Neuronal stem cell (in vitro differentiated cells): ENCODE measurements around the gene VSIG10L2.

Source experiments
- DNase-seq: peaks from one replicate; pipeline ENCODE4 v3.0.0-alpha.2; 2013; ENCODE audit warnings: low spot score
- H2AFZ ChIP-seq: one replicate; pipeline ENCODE4 v1.6.1; 2013; ENCODE audit warnings: mild to moderate bottlenecking, low read length, inconsistent platforms
- H2AK5ac ChIP-seq: 2 replicates; pipeline ENCODE4 v1.6.1; 2013; ENCODE audit warnings: low read depth, mild to moderate bottlenecking, inconsistent platforms, low read length, moderate library complexity, mixed read lengths
- H2BK120ac ChIP-seq: 2 replicates; pipeline ENCODE4 v1.6.1; 2013; ENCODE audit warnings: low read depth, mild to moderate bottlenecking, inconsistent platforms, low read length, moderate library complexity, mixed read lengths
- H2BK12ac ChIP-seq: one replicate; pipeline ENCODE4 v1.6.1; 2013; ENCODE audit warnings: low read length, inconsistent platforms
- H2BK15ac ChIP-seq: 2 replicates; pipeline ENCODE4 v1.6.1; 2013; ENCODE audit warnings: mild to moderate bottlenecking, low read length, inconsistent platforms, mixed read lengths
- H2BK5ac ChIP-seq: one replicate; pipeline ENCODE4 v1.6.1; 2013; ENCODE audit warnings: inconsistent platforms, mild to moderate bottlenecking, low read length, moderate library complexity
- H3K14ac ChIP-seq: one replicate; pipeline ENCODE4 v1.6.1; 2013; ENCODE audit warnings: low read length, inconsistent platforms
- H3K18ac ChIP-seq: 2 replicates; pipeline ENCODE4 v1.6.1; 2013; ENCODE audit warnings: low read length, inconsistent platforms
- H3K23ac ChIP-seq: 2 replicates; pipeline ENCODE4 v1.6.1; 2013; ENCODE audit warnings: low read depth, mild to moderate bottlenecking, mixed read lengths, low read length, inconsistent platforms; ENCODE audit not compliant: poor library complexity
- H3K27ac ChIP-seq: replicated peaks from 3 replicates; pipeline ENCODE4 v1.5.1; 2013; ENCODE audit warnings: low read length, inconsistent platforms
- H3K27me3 ChIP-seq, 3 experiments: 2 replicates each; pipeline ENCODE4 v1.6.1; 2013; ENCODE audit warnings: low read length in 3 of 3, mild to moderate bottlenecking in 2 of 3, inconsistent platforms in 1 of 3, low read depth in 1 of 3, mixed read lengths in 1 of 3, moderate library complexity in 1 of 3; ENCODE audit not compliant: control insufficient read depth in 3 of 3, insufficient read depth in 3 of 3
- H3K36me3 ChIP-seq, 2 donors: replicated peaks in 1 of 2; 2 replicates each; pipeline ENCODE4 v1.6.1; 2013; ENCODE audit warnings: low read length in 2 of 2; ENCODE audit not compliant: control insufficient read depth in 2 of 2, insufficient read depth in 2 of 2
- H3K4ac ChIP-seq: 2 replicates; pipeline ENCODE4 v1.6.1; 2013; ENCODE audit warnings: inconsistent platforms, mild to moderate bottlenecking, low read length, moderate library complexity
- H3K4me1 ChIP-seq, 2 donors: 1 replicate in 1 of 2; 2 replicates in 1 of 2; pipeline ENCODE4 v1.6.1; 2013; ENCODE audit warnings: low read length in 2 of 2, low read depth in 1 of 2; ENCODE audit not compliant: control insufficient read depth in 2 of 2, insufficient read depth in 1 of 2
- H3K4me2 ChIP-seq: one replicate; pipeline ENCODE4 v1.6.1; 2013; ENCODE audit warnings: mild to moderate bottlenecking, low read length, inconsistent platforms; ENCODE audit not compliant: insufficient read depth, poor library complexity, severe bottlenecking
- H3K4me3 ChIP-seq, 2 donors: 2 replicates each; pipeline ENCODE4 v1.5.1; 2013; ENCODE audit warnings: low read length in 2 of 2, mild to moderate bottlenecking in 2 of 2, inconsistent platforms in 1 of 2, moderate library complexity in 1 of 2
- H3K79me1 ChIP-seq: one replicate; pipeline ENCODE4 v1.6.1; 2013; ENCODE audit warnings: low read depth, mild to moderate bottlenecking, inconsistent platforms, low read length, moderate library complexity
- H3K9ac ChIP-seq: one replicate; pipeline ENCODE4 v1.6.1; 2013; ENCODE audit warnings: mild to moderate bottlenecking, low read depth, low read length, inconsistent platforms; ENCODE audit not compliant: poor library complexity
- H3K9me3 ChIP-seq, 2 donors: replicated peaks in 1 of 2; 2 replicates each; pipeline versions ENCODE3 to v1.6.1; 2013; ENCODE audit warnings: low read length in 2 of 2, mild to moderate bottlenecking in 2 of 2, inconsistent platforms in 1 of 2, low read depth in 1 of 2, mixed read lengths in 1 of 2, moderate library complexity in 1 of 2; ENCODE audit not compliant: control insufficient read depth in 2 of 2, insufficient read depth in 1 of 2
- H4K8ac ChIP-seq: one replicate; pipeline ENCODE4 v1.6.1; 2013; ENCODE audit warnings: low read depth, mild to moderate bottlenecking, inconsistent platforms, low read length, moderate library complexity
- H4K91ac ChIP-seq: one replicate; pipeline ENCODE4 v1.6.1; 2013; ENCODE audit warnings: low read length, low read depth, mild to moderate bottlenecking, inconsistent platforms; ENCODE audit not compliant: poor library complexity
- WGBS, 2 donors: extraction: QIAGEN DNeasy Blood & Tissue Kit; methylation state at CpG; one replicate each; pipeline ENCODE4 v1.1.7; 2013; ENCODE audit warnings: missing lambda C conversion rate in 2 of 2, mixed read lengths in 1 of 2; ENCODE audit not compliant: insufficient read length in 2 of 2, insufficient replicate concordance in 1 of 2; ENCODE audit errors: extremely low coverage in 2 of 2; 5-methylcytosine and 5-hydroxymethylcytosine counted together

Gene VSIG10L2

DNA sequence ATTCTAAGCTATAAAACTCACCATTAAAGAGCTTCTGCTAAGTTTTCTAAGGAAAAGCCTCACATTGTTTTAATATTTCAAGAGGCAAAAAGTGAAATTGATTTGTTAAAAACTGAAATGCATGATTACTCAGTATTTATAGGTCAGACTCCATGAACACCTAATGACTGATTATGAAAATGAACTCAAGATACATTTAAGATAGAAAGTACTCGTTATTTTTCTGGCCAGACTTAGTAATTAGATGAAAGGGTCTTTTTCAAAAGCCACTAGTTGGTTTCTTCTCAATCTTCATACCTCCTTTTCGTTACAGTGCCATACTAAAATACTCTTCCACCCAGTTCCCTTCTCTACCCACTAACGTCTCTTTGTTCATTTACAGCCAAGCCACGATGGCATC lies 56.3 kb downstream of the VSIG10L2 start:
- no peak overlapping the region for H3K27ac ChIP-seq
- H2AK5ac ChIP-seq = no peak overlapping the region
- WGBS, 2 donors = no CpG with 5 or more reads among the region's 4 CpGs
- H2BK120ac ChIP-seq = no peak overlapping the region
- H3K4me2 ChIP-seq = no peak overlapping the region
- H2BK12ac ChIP-seq = no peak overlapping the region
- no peak overlapping the region for H4K91ac ChIP-seq
- no peak overlapping the region for H3K4ac ChIP-seq
- H3K79me1 ChIP-seq = no peaks in the 10 kb centered on the region
- H3K18ac ChIP-seq = no peak overlapping the region
- peaks cover 36 to 45% of the 10 kb centered on the region in 2 donors for H3K36me3 ChIP-seq
- H2BK5ac ChIP-seq = no peak overlapping the region
- no peaks in the 10 kb centered on the region for H3K27me3 ChIP-seq
- no peak overlapping the region for H2AFZ ChIP-seq
- H4K8ac ChIP-seq = no peak overlapping the region
- DNase-seq = no peak
- no peak overlapping the region for H3K23ac ChIP-seq
- H2BK15ac ChIP-seq = no peak overlapping the region
- H3K9me3 ChIP-seq = peaks cover 0 to under 1% of the 10 kb centered on the region in 2 donors
- peaks cover 0 to 7% of the 10 kb centered on the region in 2 donors for H3K4me1 ChIP-seq
- no peak overlapping the region for H3K4me3 ChIP-seq
- H3K9ac ChIP-seq = no peak overlapping the region
- H3K14ac ChIP-seq = no peak overlapping the region
